Tibial nerve (tissue), 3 donors: ENCODE measurements around the gene C1orf210.

ENCODE experiments used
- POLR2A ChIP-seq, 2 donors: fragments of 450-650 bp; IDR thresholded peaks; one replicate each; pipeline ENCODE4 v1.6.1; 2017; ENCODE audit warnings: antibody characterized with exemption in 2 of 2, mild to moderate bottlenecking in 2 of 2, moderate library complexity in 2 of 2
- TF ChIP-seq, protein P1 (sequence below), 5 experiments: fragments of 200-600 bp in 3 of 5; fragments of 450-650 bp in 2 of 5; sonication (generic) in 3 of 5; IDR thresholded peaks; one replicate each; pipeline ENCODE4 v1.5.1; 2016 to 2019; ENCODE audit warnings: antibody characterized with exemption in 5 of 5, mild to moderate bottlenecking in 3 of 5, moderate library complexity in 2 of 5

GRCh38 chr1:43324810-43325209 is 39.4 kb upstream of the C1orf210 start:
- TF ChIP-seq, protein P1, sequence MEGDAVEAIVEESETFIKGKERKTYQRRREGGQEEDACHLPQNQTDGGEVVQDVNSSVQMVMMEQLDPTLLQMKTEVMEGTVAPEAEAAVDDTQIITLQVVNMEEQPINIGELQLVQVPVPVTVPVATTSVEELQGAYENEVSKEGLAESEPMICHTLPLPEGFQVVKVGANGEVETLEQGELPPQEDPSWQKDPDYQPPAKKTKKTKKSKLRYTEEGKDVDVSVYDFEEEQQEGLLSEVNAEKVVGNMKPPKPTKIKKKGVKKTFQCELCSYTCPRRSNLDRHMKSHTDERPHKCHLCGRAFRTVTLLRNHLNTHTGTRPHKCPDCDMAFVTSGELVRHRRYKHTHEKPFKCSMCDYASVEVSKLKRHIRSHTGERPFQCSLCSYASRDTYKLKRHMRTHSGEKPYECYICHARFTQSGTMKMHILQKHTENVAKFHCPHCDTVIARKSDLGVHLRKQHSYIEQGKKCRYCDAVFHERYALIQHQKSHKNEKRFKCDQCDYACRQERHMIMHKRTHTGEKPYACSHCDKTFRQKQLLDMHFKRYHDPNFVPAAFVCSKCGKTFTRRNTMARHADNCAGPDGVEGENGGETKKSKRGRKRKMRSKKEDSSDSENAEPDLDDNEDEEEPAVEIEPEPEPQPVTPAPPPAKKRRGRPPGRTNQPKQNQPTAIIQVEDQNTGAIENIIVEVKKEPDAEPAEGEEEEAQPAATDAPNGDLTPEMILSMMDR (IDR thresholded peaks at IDR 0.05): no peak
- TF ChIP-seq POLR2A (IDR thresholded peaks at IDR 0.05): no peak
